Activated CD4-positive, alpha-beta T cell treated with anti-CD3 and anti-CD28 coated beads for 24 hours (primary cell): Measurements from ENCODE around the gene RALGPS2.

ENCODE experiments used
- DNase-seq, 2 donors: peaks; one replicate each; pipeline ENCODE4 v3.0.0-alpha.2; 2020; ENCODE audit warnings: low read depth in 2 of 2

The RALGPS2 gene

GRCh38 chr1:178962853-178963711, 238.0 kb downstream of the RALGPS2 start:
- no peak for DNase-seq

GRCh38 chr1:178964469-178965330, 239.7 kb downstream of the RALGPS2 start:
- no peak for DNase-seq

GRCh38 chr1:178966312-178966711, 241.3 kb downstream of the RALGPS2 start:
- DNase-seq: no peak

GRCh38 chr1:178969226-178969987, 244.4 kb downstream of the RALGPS2 start:
- no peak for DNase-seq

- DNase-seq: no peak
These were observed 245.1 kb downstream of the RALGPS2 start for GRCh38 chr1:178970184-178970583.
